ENCODE results near the gene MAMDC2. TPM values are rescaled to one million over a fixed set of nuclear protein-coding genes. Genes with fewer than 3 reads are reported as not detected.

The MAMDC2 gene
- total and polyA plus RNA-seq, 2 of the 8 experiments (the other 6 are each of a cell fraction or from before 2014, with no cell fraction given), result 6.1 to 15.4 TPM

GRCh38 chr9:70144131-70144503 is 100.5 kb downstream of the MAMDC2 start:
- H3K79me1 ChIP-seq (ENCODE audit: low read depth, low read length), result no peaks in the 10 kb centered on the region
- H3K79me2 ChIP-seq (ENCODE audit: control insufficient read depth in 1 of 2, insufficient read depth in 2 of 2, low read length in 2 of 2), result no peaks in the 10 kb centered on the region
- H3K18ac ChIP-seq (ENCODE audit: extremely low read depth, low read length), result no peak overlapping the region
- H4K8ac ChIP-seq (ENCODE audit: extremely low read depth, insufficient read depth, low read length), result no peak overlapping the region
- no peaks in the 10 kb centered on the region for H3K27me3 ChIP-seq (replicated peaks in 1 of 4; ENCODE audit: control insufficient read depth in 3 of 4, extremely low read depth in 1 of 4, insufficient read depth in 3 of 4, low read length in 3 of 4)
- H3K36me3 ChIP-seq (ENCODE audit: control insufficient read depth in 2 of 4, insufficient read depth in 4 of 4, low read length in 3 of 4), result no peaks in the 10 kb centered on the region
- DNase-seq (ENCODE audit: low read depth in 1 of 2, low spot score in 2 of 2) (no peak), FAIRE-seq (no peak)
- WGBS, 2 experiments (ENCODE audit: extremely low coverage in 1 of 2, insufficient coverage in 1 of 2, insufficient read length in 1 of 2, insufficient replicate concordance in 2 of 2, low coverage in 1 of 2, low lambda C conversion rate in 2 of 2, missing lambda C conversion rate in 1 of 2), result 88% methylated on average over 1 of the region's 1 CpG; no CpG with 5 or more reads in 1 of the 2 experiments
- H2AFZ ChIP-seq (ENCODE audit: low read length), result no peak overlapping the region
- no peak overlapping the region for H3K23ac ChIP-seq (ENCODE audit: insufficient read length)
- ChIA-PET POLR2A (ENCODE audit: partially characterized antibody) (no interaction called here), CTCF (ENCODE audit: partially characterized antibody) (interaction anchor here (1.8 kb wide), 1 partner anchor 12 kb away, joined by 4 read pairs; no protein-coding TSS in a partner anchor)
- no peak overlapping the region for H3K56ac ChIP-seq (replicated peaks; ENCODE audit: insufficient read length, low read depth, low read length)
- H3K23me2 ChIP-seq (ENCODE audit: low read depth, low read length), result no peaks in the 10 kb centered on the region
- H3K4me2 ChIP-seq (ENCODE audit: insufficient read depth in 1 of 2, low read depth in 2 of 2, low read length in 2 of 2), result no peak overlapping the region
- no peak overlapping the region for H3K4me3 ChIP-seq (ENCODE audit: extremely low read depth in 1 of 4, insufficient read depth in 2 of 4, low read depth in 3 of 4, low read length in 4 of 4)
- H2AK5ac ChIP-seq (ENCODE audit: low read depth, low read length), result no peak overlapping the region
- H2BK5ac ChIP-seq (ENCODE audit: low read depth, low read length), result no peak overlapping the region
- H4K20me1 ChIP-seq (replicated peaks in 1 of 2; ENCODE audit: control insufficient read depth in 1 of 2, insufficient read depth in 2 of 2, low read length in 2 of 2), result no peaks in the 10 kb centered on the region
- H4K91ac ChIP-seq (replicated peaks; ENCODE audit: insufficient read length, low read length), result no peak overlapping the region
- no peaks in the 10 kb centered on the region for H3K9me3 ChIP-seq (ENCODE audit: insufficient read depth in 2 of 2, low read depth in 1 of 2, low read length in 1 of 2)
- H2BK20ac ChIP-seq (ENCODE audit: low read length), result no peak overlapping the region
- H2BK12ac ChIP-seq (ENCODE audit: low read depth, low read length), result no peak overlapping the region
- H4K5ac ChIP-seq (ENCODE audit: insufficient read length, low read depth, low read length), result no peak overlapping the region
- no peak overlapping the region for H2BK120ac ChIP-seq (replicated peaks; ENCODE audit: low read depth, low read length)
- H2BK15ac ChIP-seq (ENCODE audit: low read length), result no peak overlapping the region
- no peak overlapping the region for H3K27ac ChIP-seq (ENCODE audit: low read depth, low read length)
- no peak overlapping the region for H3K9ac ChIP-seq (replicated peaks in 1 of 4; ENCODE audit: extremely low read depth in 1 of 4, low read depth in 3 of 4, low read length in 3 of 4)
- H3K4me1 ChIP-seq (replicated peaks in 1 of 4; ENCODE audit: control insufficient read depth in 3 of 4, insufficient read depth in 4 of 4, low read length in 3 of 4), result no peaks in the 10 kb centered on the region
- H3K4ac ChIP-seq (replicated peaks; ENCODE audit: insufficient read length, low read depth, low read length), result no peak overlapping the region
- no peak overlapping the region for H3K14ac ChIP-seq (ENCODE audit: insufficient read length)
- TF ChIP-seq CEBPB (IDR thresholded peaks at IDR 0.05; ENCODE audit: low read depth, low read length), result no peak
- TF ChIP-seq CBX8 (IDR thresholded peaks at IDR 0.05; ENCODE audit: borderline replicate concordance, low read depth, low read length), result no peak
- no peak for TF ChIP-seq ZNF274 (IDR thresholded peaks at IDR 0.05; ENCODE audit: borderline replicate concordance, extremely low read depth, low read length)
- no peak for TF ChIP-seq SRF (IDR thresholded peaks at IDR 0.05; ENCODE audit: low read depth, low read length)
- TF ChIP-seq PHF8 (conservative IDR thresholded peaks at IDR 0.05; ENCODE audit: low read depth, low read length), result no peak
- TF ChIP-seq GTF2F1 (IDR thresholded peaks at IDR 0.05; ENCODE audit: borderline replicate concordance, low read depth, low read length), result no peak
- no peak for TF ChIP-seq EZH2 (IDR thresholded peaks at IDR 0.05; ENCODE audit: low read depth, low read length, severe bottlenecking)
- TF ChIP-seq ATF2 (IDR thresholded peaks at IDR 0.05; ENCODE audit: low read length), result no peak
- no peak for TF ChIP-seq RFX5 (IDR thresholded peaks at IDR 0.05; ENCODE audit: borderline replicate concordance, low read depth, low read length)
- TF ChIP-seq TEAD4 (IDR thresholded peaks at IDR 0.05; ENCODE audit: low read depth, low read length), result no peak
- no peak for TF ChIP-seq HDAC2 (IDR thresholded peaks at IDR 0.05; ENCODE audit: borderline replicate concordance in 1 of 2, low read depth in 2 of 2, low read length in 2 of 2)
- no peak for TF ChIP-seq CBX5 (IDR thresholded peaks at IDR 0.05; ENCODE audit: low read depth, low read length)
- no peak for TF ChIP-seq FOSL1 (IDR thresholded peaks at IDR 0.05; ENCODE audit: insufficient read depth, low read depth, low read length)

All from H1 (cell line).